ENCODE results near the gene ADAMTSL2.

ADAMTSL2 gene

GRCh38 chr9:133584167-133584558 lies 49.7 kb downstream of the ADAMTSL2 start:
- Histone ChIP-seq H3K4me2 (peak overlapping the region; percentile 59 to 99 (median 94); a peak in 20 of 22 replicates), H3K9ac (peak overlapping the region in 7 of 11 experiments; percentile 25 to 93 (median 81); a peak in 12 of 22 replicates), H3K4me3 (no peak overlapping the region), H3K4me1 (peaks cover 66 to 92% (median 84%) of the 10 kb centered on the region in 10 experiments), H3K27me3 (peaks cover 0 to 77% (median 4%) of the 10 kb centered on the region in 11 experiments; a peak in 12 of 22 replicates), H3K9me3 (replicated peaks in 1 of 11) (peaks cover 6 to 11% (median 9%) of the 10 kb centered on the region in 11 experiments; a peak in 18 of 22 replicates), H3K27ac (peak overlapping the region in 7 of 11 experiments; percentile 30 to 99 (median 89); a peak in 12 of 22 replicates), H3K36me3 (no peaks in the 10 kb centered on the region), H4K20me1 (peaks cover 0 to 68% (median 0%) of the 10 kb centered on the region in 11 experiments; a peak in 4 of 22 replicates)
- TF ChIP-seq Cebpa-rat (IDR thresholded peaks at IDR 0.05) = no peak

GRCh38 chr9:133584559-133585476 lies 50.3 kb downstream of the ADAMTSL2 start:
- peak overlapping the region in 5 of 10 experiments; percentile 34 to 59 (median 47); a peak in 9 of 20 replicates for H3K4me3 ChIP-seq
- H3K27ac ChIP-seq = peak overlapping the region in 8 of 11 experiments; percentile 30 to 99 (median 82); a peak in 16 of 22 replicates
- H3K9me3 ChIP-seq (replicated peaks in 1 of 11) = peaks cover 6 to 11% (median 9%) of the 10 kb centered on the region in 11 experiments; a peak in 18 of 22 replicates
- H3K36me3 ChIP-seq = no peaks in the 10 kb centered on the region
- H3K4me2 ChIP-seq = peak overlapping the region; percentile 70 to 99 (median 94)
- peak overlapping the region in 8 of 11 experiments; percentile 41 to 93 (median 74); a peak in 16 of 22 replicates for H3K9ac ChIP-seq
- peak in 1 of 11 experiments; percentile 62; a peak in 1 of 22 replicates for TF ChIP-seq Cebpa-rat (IDR thresholded peaks at IDR 0.05)
- peaks cover 0 to 71% (median 0%) of the 10 kb centered on the region in 11 experiments; a peak in 11 of 22 replicates for H3K27me3 ChIP-seq
- peaks cover 60 to 91% (median 82%) of the 10 kb centered on the region in 10 experiments for H3K4me1 ChIP-seq
- H4K20me1 ChIP-seq = peaks cover 0 to 62% (median 0%) of the 10 kb centered on the region in 11 experiments; a peak in 4 of 22 replicates

- TF ChIP-seq Cebpa-rat (IDR thresholded peaks at IDR 0.05) = no peak
- Histone ChIP-seq H3K27me3 (peaks cover 0 to 62% (median 0%) of the 10 kb centered on the region in 11 experiments; a peak in 9 of 22 replicates), H3K4me2 (peak overlapping the region; percentile 70 to 99 (median 94)), H3K4me3 (peak overlapping the region in 8 of 10 experiments; percentile 10 to 59 (median 40); a peak in 12 of 20 replicates), H3K36me3 (no peaks in the 10 kb centered on the region), H3K4me1 (peaks cover 52 to 89% (median 79%) of the 10 kb centered on the region in 10 experiments), H3K27ac (peak overlapping the region in 8 of 11 experiments; percentile 30 to 99 (median 82); a peak in 16 of 22 replicates), H3K9me3 (replicated peaks in 1 of 11) (peaks cover 6 to 11% (median 9%) of the 10 kb centered on the region in 11 experiments; a peak in 18 of 22 replicates), H3K9ac (peak overlapping the region in 8 of 11 experiments; percentile 41 to 93 (median 74); a peak in 16 of 22 replicates), H4K20me1 (peaks cover 0 to 56% (median 0%) of the 10 kb centered on the region in 11 experiments; a peak in 3 of 22 replicates)
Measured at GRCh38 chr9:133585481-133586351, 51.2 kb downstream of the ADAMTSL2 start.

GRCh38 chr9:133587051-133587450 lies 52.5 kb downstream of the ADAMTSL2 start:
- TF ChIP-seq Cebpa-rat (IDR thresholded peaks at IDR 0.05) = no peak
- H4K20me1 ChIP-seq = peaks cover 0 to 63% (median 0%) of the 10 kb centered on the region in 11 experiments; a peak in 3 of 22 replicates

GRCh38 chr9:133587466-133587865 lies 53.0 kb downstream of the ADAMTSL2 start:
- no peak for TF ChIP-seq Cebpa-rat (IDR thresholded peaks at IDR 0.05)
- Histone ChIP-seq H3K9ac (peak overlapping the region in 4 of 11 experiments; percentile 81 to 93 (median 88); a peak in 3 of 22 replicates), H3K4me2 (peak overlapping the region in 7 of 11 experiments; percentile 88 to 99 (median 98); a peak in 14 of 22 replicates), H3K27me3 (peaks cover 0 to 44% (median 0%) of the 10 kb centered on the region in 11 experiments; a peak in 8 of 22 replicates), H3K9me3 (replicated peaks in 1 of 11) (peaks cover 6 to 11% (median 9%) of the 10 kb centered on the region in 11 experiments; a peak in 18 of 22 replicates), H3K27ac (peak overlapping the region in 6 of 11 experiments; percentile 9 to 99 (median 93); a peak in 8 of 22 replicates), H4K20me1 (peaks cover 0 to 61% (median 0%) of the 10 kb centered on the region in 11 experiments; a peak in 3 of 22 replicates), H3K4me1 (peaks cover 40 to 85% (median 75%) of the 10 kb centered on the region in 10 experiments), H3K36me3 (no peaks in the 10 kb centered on the region), H3K4me3 (no peak overlapping the region)

More at GRCh38 chr9:133587051-133587450, 52.5 kb downstream of the ADAMTSL2 start:
- Histone ChIP-seq H3K27me3 (peaks cover 0 to 48% (median 0%) of the 10 kb centered on the region in 11 experiments; a peak in 8 of 22 replicates), H3K4me1 (peaks cover 44 to 89% (median 79%) of the 10 kb centered on the region in 10 experiments), H3K27ac (peak overlapping the region in 6 of 11 experiments; percentile 9 to 99 (median 93); a peak in 9 of 22 replicates), H3K9ac (peak overlapping the region in 5 of 11 experiments; percentile 67 to 93 (median 88); a peak in 5 of 22 replicates), H3K4me2 (peak overlapping the region in 8 of 11 experiments; percentile 83 to 99 (median 96); a peak in 16 of 22 replicates), H3K36me3 (no peaks in the 10 kb centered on the region), H3K4me3 (no peak overlapping the region), H3K9me3 (replicated peaks in 1 of 11) (peaks cover 6 to 11% (median 9%) of the 10 kb centered on the region in 11 experiments; a peak in 18 of 22 replicates)

GRCh38 chr9:133589454-133590227 lies 55.1 kb downstream of the ADAMTSL2 start:
- no peaks in the 10 kb centered on the region for H3K36me3 ChIP-seq
- no peak for TF ChIP-seq Cebpa-rat (IDR thresholded peaks at IDR 0.05)
- H3K4me1 ChIP-seq = peaks cover 19 to 64% (median 54%) of the 10 kb centered on the region in 10 experiments
- H3K27me3 ChIP-seq = peaks cover 0 to 23% (median 0%) of the 10 kb centered on the region in 11 experiments; a peak in 7 of 22 replicates
- H3K9me3 ChIP-seq (replicated peaks in 1 of 11) = peaks cover 6 to 11% (median 9%) of the 10 kb centered on the region in 11 experiments; a peak in 18 of 22 replicates
- H3K4me2 ChIP-seq = peak overlapping the region in 3 of 11 experiments; percentile 15 to 34 (median 27); a peak in 3 of 22 replicates
- no peak overlapping the region for H3K9ac ChIP-seq
- H3K4me3 ChIP-seq = no peak overlapping the region
- peaks cover 0 to 40% (median 0%) of the 10 kb centered on the region in 11 experiments; a peak in 4 of 22 replicates for H4K20me1 ChIP-seq
- H3K27ac ChIP-seq = no peak overlapping the region
